CD1c-positive myeloid dendritic cell (primary cell): Measurements from ENCODE around the gene ATP5F1C.
"Not testable (repeated sequence)": the region's sequence is repeated elsewhere in the genome, so short reads cannot be mapped to it uniquely, and the experiment has no call there.

Experiments used
- DNase-seq: peaks from one replicate; pipeline ENCODE4 v3.0.0-alpha.2; 2016; ENCODE audit errors: extremely low spot score

ATP5F1C gene

DNA sequence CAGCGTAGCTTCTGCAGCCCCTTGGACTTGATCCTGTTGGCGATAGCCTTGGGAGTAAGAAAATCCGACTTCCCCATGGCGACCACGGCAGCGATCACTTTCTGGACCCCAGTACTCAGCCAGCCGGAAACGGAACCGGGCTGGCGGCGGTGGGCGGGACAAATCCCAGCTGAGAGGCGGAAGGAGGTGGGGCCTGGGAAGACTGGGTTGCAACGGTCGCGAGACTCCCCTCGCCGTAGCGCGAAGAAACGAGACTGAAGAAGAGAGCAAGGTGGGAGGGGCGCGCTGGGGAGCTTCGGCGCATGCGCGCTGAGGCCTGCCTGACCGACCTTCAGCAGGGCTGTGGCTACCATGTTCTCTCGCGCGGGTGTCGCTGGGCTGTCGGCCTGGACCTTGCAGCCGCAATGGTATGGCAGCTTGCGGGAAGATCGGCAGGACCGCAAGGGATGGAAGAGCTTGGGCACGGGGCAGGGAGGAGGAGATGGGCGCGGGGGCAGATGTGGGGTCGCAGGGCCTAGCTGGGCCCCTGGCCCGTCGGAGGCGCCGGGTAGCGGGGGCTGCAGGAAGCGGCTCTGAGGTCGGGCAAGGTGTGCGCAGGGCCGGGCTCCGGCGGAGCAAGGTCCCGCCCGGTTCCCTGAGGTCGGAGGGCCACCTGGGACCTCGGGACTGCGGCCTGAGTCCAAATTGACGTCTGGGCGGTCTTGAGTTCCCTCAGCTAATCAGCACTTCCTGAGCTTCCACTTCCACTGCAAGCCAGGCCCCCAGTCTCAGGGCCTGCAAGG, at the start of gene ATP5F1C, which contains the start of gene KIN:
ATP5F1C (plus strand) TSS at position 321 of the 782 bp plus-strand sequence; CDS start at position 352, 31 bp downstream.
KIN (minus strand) TSS at position 137 of the 782 bp plus-strand sequence; CDS start at position 77, 60 bp downstream.
- peak; percentile 99 for DNase-seq

DNA sequence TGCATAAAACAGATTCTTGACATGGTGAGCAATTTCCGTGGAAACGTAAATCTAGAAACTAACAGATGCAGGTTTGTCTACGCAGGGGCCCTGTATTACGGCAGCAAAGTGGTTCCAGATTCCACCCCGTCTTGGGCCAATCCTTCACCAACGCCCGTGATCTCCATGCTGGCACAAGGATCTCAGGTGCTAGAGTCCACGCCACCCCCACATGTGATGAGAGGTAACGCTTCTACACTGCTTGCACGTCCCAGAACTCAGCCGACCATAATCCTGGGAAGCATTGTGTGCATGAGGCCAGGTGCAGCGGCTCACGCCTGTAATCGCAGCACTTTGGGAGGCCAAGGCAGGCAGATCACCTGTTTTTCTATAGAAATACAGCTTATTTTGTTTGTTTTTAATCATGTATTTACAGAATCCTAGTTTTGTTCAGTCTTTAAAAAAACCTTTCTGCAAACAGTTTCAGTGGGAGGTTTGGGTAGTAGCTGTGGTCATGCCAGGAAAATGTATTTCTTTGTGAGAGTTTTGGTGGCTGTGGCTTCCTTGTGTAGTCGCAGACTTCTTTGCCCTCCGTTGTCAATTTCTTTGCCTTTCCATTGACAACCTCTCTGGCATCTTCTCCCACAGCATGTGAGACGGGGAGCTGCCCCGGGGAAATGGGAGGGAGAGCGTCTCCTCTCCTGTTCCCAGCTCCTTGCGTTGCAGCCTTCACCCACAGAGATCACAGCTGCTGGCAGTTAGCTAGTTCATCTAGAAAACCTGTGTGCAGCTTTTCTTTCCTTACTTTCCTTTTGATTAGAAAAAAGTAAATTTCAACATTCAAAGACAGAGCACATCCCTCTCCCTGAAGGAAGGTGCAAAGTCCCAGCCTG, 49.2 kb upstream of the ATP5F1C start:
- DNase-seq, result no peak

DNA sequence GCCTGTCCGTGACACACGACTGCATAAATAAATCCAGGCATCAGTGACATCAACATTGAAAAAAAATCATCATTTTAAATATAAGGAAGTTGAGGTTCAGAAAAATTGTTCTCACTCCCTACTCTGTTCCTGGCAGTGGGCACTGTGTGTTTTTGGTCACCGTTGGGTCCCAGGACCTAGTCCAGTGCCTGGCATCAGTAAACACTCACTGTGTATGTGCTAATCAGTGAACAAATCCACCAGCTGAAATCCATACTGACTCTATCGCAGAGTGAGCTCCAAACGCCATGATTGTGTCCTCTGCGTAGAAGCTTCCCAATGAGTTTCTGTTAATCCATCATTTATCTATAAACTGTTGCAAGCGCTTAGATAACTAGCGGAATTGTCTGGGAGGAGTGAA, 43.7 kb upstream of the ATP5F1C start:
- no peak for DNase-seq

DNA sequence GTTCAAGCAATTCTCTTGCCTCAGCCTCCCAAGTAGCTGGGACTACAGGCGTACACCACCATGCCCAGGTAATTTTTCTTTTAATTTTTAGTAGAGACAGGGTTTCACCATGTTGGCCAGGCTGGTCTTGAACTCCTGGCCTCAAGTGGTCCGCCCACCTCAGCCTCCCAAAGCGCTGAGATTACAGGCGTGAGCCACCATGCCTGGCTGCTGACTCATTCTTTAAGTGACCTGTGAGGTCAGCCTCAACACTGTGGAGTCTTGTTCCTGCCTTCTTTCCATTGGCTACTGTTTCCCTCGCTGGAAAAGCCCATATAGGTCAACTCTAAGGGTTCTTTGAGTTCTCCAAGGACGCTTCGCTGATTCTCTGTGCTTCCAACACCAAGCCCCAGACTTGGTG, 39.3 kb upstream of the ATP5F1C start:
- not testable (repeated sequence) for DNase-seq

DNA sequence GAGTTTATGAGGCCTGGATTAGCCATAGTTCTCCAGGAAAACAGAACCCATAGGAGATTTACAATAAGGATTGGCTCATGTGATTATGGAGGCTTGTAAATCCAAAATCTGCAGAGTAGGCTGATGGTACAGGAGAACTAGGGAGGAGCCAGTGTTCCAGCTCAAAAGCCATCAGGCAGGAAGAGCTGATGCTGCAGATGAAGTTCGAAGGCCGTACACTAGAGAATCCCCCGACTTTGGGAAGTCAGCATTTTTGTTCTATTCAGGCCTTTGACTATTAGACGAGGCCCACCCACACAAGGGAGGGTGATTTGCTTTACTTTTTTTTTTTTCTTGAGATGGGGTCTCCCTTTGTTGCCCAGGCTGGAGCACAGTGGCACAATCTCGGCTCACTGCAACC, 37.8 kb upstream of the ATP5F1C start:
- DNase-seq, result no peak

DNA sequence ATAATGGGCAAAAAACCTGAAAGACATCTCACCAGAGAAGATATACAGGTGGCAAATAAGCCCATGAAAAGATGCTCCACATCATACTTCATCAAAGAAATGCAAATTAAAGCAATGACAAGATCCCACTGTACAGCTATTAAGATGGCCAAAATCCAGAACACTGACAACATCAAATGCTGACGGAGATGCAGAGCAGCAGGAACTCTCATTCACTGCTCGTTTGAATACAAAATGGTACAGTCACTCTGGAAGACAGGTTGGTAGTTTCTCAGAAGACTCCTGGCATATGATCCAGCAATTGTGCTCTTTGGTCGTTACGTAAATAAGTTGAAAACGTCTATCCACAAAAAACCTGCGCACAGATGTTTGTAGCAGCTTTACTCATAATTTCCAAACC, 35.7 kb upstream of the ATP5F1C start:
- no peak for DNase-seq

DNA sequence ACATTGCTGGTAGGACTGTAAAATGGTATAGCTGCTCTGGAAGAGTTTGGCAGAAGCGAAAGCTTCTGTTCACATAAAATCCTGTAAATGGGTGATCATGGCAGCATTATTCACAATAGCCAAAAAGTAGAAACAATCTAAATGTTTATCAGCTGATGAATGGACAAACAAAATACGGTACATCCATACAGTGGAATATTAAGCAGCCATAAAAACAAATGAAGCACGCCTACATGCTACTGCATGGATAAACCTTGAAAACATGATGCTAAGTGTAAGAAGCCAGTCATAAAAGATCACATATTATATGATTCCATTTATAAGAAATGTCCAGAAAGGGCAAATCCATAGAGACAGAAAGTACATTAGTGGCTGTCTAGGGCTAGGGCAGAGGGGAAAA, 32.9 kb upstream of the ATP5F1C start:
- no peak for DNase-seq

DNA sequence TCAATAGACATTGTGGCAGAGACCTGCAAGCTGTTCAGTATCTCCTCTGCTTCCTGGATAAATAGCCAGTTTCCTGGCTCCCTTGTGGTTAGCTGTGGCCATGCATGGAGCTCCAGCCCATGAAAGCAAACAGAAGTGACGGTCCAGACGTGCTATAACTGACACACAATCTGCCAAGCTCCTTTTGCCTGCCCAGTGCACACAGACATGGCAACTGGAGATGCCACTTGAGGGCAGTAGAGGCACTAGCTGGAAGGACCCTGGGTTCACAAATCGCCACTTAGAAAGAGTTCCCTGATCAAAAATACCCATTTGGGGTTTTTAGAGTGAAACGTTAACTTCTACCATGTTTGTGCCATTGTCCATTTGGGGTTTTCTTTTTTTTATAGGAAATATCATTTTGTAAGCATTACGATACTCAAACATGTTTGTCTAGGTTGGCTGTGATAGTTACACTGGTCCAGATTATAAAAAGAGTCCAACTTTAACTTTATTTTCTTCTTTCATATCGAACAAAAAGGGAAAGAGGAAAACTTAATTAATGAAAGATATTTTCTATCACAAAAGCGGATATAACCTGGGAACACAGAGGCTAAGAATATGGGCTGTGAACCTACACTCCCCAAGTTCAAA, 31.5 kb upstream of the ATP5F1C start:
- no peak for DNase-seq

DNA sequence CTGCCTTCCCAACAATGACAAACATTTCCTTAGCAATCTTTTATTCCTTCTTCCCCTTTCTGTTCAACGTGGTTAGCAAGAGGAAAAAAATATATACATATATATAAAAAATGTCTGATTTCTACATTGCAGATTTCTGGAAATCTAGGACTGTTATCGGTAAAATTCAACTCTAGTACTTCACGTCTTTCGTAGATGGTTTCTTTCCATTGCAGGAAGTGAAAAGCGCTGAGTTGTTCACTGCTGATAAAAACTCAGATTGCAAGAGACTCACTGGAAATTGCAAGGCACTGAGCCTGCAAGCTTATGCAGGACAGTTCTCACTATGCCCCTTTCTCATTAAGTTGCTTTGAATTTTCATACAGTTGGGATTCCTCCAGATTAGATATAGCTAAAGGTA, 24.0 kb upstream of the ATP5F1C start:
- no peak for DNase-seq

DNA sequence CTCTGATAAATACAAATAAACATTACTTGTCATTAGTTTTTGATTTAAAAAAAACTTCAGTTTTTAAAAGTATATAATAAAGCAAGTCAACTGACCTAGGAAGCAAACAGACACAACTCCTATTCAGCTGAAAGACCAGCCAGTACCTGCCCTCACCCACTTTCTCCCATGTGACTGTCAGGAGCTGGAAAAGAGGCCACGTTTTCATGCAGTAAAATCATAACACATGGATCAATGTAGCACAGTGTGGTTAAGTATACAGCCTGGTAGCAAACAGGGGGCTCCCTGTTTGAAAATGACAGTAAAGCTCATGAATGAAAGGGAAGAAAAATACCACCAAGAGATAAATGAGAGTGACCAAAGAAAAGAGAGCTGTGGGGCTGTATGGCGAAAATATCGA, 21.7 kb upstream of the ATP5F1C start:
- no peak for DNase-seq

DNA sequence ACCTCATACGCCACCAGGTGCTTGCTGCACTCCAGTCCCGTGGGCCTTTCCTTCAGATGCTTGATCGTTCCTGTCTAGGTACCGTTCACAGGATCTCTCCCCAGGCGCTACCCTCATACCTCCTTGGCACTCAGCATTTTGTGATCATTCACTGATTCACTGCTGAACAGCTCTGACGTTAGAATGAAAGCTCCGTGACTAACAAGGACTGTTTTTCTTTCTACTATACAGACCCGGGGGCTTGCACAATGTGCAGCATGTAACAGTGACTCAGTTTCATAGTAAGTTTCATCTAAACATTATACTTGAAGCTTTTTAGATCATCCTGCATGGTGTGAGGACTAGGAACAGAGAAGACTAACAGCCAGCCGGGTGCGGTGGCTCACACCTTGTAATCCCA, 20.8 kb upstream of the ATP5F1C start:
- DNase-seq, result no peak

DNA sequence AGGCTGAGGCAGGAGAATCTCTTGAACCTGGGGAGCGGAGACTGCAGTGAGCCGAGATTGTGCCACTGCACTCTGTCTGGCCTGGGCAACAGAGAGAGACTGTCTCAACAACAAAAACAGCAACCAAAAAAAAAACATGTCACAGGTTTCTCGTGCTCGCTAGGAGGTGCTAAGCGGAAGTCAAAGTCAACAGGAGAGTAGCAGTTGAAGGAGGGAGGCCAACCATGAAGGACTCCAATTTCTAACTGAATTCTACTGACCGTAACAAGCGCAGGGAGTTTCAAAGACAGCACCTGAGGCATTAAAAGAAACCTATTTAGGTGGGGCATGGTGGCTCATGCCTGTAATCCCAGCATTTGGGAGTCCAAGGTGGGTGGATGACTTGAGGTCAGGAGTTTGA, 19.6 kb upstream of the ATP5F1C start:
- no peak for DNase-seq

DNA sequence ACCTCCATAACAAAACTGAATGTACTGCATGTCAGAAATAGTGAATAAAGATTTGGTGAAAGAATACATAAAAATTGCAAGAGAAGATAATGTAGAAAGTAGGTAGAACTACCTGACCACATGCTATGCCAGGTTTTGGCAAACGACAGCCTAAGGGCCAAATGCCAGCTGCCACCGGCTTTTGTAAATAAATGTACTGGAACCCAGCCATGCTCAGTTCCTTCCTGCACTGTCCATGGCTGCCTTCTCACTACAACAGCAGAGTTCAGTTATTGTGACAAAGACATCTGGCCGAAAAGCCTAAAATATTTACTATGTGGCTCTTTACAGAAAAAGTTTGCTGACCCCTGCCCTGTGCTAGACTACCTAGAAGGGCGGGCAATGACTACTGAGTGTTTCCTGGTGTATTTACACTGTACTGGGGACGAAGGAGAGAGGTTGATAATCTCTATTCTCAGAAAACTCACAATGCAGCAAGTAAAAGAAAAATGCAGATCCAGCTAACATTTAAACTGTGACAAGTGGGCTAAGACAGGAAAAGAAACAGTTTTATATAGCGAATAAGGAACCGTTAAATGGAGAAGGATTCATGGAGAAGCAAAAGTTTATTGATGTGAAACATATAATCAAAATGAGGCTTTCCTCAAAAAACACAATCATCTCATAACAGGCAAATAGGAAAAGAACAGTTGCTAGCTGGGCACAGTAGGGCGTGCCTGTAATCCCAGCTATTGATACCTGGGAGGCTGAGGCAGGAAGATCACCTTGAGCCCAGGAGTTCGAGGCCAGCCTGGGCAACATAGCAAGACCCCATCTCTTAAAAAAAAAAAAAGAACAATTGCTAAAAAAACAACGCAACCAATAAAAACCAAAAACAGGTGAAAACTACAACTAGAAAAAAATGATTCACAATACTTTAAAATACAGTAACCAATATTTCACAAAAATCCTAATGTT, 13.9 kb upstream of the ATP5F1C start:
- no peak for DNase-seq

DNA sequence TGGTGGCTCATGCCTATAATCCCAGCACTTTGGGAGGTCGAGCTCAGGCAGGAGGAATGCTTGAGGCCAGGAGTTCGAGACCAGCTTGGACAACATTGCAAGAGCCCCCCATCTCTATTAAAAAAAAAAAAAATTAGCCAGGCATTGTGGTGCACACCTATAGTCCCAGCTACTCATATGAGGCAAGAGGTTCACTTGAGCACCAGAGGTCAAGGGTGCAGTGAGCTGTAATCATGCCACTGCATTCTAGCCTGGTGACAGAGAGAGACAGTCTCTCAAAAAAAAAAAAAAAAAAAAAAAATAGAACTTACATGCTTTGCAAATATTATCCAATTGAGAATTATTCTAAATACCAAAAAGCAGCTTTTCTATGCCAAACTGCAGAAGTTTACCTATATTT, 11.2 kb upstream of the ATP5F1C start:
- no peak for DNase-seq

DNA sequence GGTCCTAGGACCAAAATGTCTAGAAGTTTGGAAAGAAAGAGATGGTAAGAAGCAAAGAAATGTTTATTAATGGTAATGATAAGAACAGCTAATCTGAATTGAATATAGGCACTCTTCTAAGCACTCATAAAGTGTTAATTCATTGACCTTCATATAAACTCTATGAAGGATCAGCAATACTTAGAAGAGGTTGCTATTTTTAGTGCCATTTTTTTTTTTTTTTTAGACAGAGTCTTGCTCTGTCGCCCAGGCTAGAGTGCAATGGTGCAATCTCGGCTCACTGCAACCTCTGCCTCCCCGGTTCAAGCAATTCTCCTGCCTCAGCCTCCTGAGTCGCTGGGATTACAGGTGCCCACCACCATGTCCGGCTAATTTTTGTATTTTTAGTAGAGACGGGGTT, 5.8 kb upstream of the ATP5F1C start:
- not testable (repeated sequence) for DNase-seq

DNA sequence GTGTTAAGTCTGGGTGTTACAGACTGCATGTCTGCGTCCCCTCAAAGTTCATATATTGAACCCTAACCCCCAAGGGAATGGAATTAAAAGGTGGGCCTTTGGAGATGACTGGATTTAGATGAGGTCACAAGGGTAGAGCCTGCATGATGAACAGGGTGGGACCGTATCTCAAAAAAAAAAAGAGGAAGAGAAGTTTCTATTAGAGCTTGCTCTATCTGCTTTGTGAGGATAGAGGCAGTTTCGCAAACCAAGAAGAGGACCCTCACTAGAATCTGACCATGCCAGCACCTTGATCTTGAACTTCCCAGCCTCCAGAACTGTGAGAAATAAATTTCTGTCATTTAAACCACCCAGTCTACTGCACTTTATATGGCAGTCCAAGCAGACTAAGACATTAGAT, 1.5 kb upstream of the ATP5F1C start:
- peak; percentile 15 for DNase-seq

DNA sequence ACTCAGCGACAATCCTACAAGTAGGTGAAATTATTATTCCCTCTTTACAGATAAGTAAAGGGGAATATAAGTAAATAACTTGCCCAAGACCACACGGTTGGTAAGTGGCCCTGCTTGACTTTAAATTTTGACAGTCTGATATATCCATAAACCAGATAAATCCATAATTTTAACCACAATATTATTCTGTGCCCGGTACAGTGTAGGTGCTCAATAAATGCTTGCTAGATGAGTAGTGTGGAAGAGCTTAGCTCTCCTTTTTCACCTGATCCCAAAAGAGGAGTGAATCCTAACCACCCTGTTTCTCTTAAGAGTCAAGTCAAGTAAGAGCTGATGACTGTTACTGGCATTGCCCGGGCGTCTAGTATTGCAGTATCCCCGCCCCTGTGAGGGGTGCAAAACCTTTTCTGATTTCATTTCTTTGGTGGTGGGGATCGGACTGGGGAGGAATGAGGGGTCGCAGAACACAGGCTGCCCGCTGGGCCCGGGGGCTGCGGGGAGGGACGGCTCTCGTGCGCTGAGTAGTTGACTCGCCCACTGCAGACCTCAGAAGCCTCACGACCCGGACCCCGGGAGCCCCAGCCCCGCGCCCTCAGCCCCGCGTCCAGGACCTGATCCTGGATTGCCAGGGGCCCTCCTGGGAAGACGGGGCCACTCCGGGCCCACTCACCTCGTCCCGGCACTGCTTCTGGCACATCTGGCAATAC, 674 bp upstream of the ATP5F1C start:
- no peak for DNase-seq

DNA sequence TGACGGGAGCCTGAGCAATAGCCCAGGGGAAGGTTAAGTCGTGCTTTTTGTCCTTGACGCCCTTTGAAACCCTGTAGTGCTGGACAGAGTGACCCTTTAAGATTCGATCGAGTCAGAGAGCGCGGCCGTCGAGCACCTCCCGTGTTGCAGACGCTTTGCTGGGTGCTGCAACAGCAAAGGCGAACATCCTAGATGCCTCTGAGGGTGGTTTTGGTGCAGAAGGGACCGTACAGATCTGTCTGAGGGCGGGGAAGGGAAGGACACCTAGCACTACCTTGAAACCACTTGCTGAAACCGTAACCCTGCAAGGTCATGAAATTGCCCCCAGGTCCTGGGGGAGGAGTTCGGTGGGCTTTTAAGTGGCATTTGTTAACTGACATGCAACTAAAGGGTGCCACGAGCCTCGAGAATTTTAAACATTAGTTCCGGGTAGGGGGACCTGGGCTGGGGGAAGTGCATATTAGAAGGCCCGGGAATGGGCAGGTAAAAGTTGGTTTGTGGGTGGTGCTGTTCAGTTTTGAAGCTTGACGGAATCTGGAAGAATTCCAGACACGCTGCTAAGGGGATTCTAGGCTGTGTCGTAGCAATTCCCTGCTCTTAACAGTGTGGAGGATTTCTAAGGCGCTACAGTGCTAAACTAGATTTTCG, 786 bp downstream of the ATP5F1C start:
- DNase-seq, result no peak

DNA sequence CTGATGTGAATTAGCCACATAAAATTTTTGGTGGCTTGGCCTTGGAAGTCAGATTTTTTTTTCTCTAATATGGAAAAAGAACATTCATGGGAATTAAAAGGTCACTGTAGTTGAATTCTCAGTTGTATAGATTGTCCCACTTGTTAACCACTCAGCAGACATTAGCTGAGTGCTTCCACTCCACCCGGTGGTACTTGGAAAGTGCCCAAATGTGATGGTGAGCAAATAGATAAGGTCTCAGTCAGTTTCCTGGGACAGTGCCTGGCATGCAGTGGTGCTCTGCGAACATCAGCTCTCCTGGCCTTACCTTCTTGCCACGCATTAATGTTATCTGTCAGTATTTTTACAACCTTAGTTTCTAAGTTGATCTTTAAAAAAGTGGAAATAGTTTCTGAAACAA, 1.4 kb downstream of the ATP5F1C start:
- DNase-seq, result no peak

DNA sequence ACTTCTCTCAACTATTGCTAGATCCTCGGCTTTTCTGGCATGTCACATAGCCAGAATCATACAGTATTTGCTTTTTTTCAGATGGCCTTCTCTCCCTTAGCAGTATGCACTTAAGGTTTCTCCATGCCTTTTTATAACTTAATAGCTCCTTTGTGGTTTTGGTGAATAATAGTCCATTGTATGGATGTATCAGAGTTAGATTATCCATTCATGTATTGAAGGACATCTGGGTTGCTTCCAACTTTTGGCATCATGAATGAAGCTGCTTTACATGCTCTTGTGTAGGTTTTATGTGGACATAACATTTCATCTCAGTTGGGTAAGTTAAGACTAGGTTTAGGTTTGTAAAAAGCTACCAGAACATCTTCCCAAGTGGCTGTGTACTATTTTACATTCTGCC, 4.6 kb downstream of the ATP5F1C start:
- DNase-seq, result no peak
